LHCN-M2 (cell line): Measurements from ENCODE around the gene LCE3C. TPM values are rescaled to one million over a fixed set of nuclear protein-coding genes. Genes with fewer than 3 reads are reported as not detected.

ENCODE experiments used
- total RNA-seq: library from RNA; depleted of rRNA; stranded (reverse); fragments of >200 nt; gene quantifications from 2 replicates; pipeline ENCODE4 v1.2.3, GENCODE V29; 2014; rRNA removed

Gene LCE3C
- total RNA-seq, 1 experiment from 2014 or later: not detected

Other genes starting within 250 kb of the LCE3C start
- not detected in 2 replicates for gene FLG2, start 240.2 kb upstream of the LCE3C start, total RNA-seq
- not detected in 2 replicates for gene CRNN, start 186.0 kb upstream of the LCE3C start, total RNA-seq
- not detected in 2 replicates for gene LCE5A, start 89.4 kb upstream of the LCE3C start, total RNA-seq
- gene CRCT1, start 85.8 kb upstream of the LCE3C start, total RNA-seq: not detected in 2 replicates
- gene LCE3E, start 33.5 kb upstream of the LCE3C start, total RNA-seq: not detected in 2 replicates
- 0.32 and 0.69 TPM in 2 replicates for gene LCE3D, start 19.7 kb upstream of the LCE3C start, total RNA-seq
- gene LCE3B, start 13.6 kb downstream of the LCE3C start, total RNA-seq: not detected in 2 replicates
- gene LCE3A, start 22.9 kb downstream of the LCE3C start, total RNA-seq: not detected in 2 replicates
- not detected in 2 replicates for gene LCE2D, start 63.1 kb downstream of the LCE3C start, total RNA-seq
- not detected in 2 replicates for gene LCE2C, start 75.0 kb downstream of the LCE3C start, total RNA-seq
- gene LCE2B, start 85.9 kb downstream of the LCE3C start, total RNA-seq: not detected in 2 replicates
- not detected in 2 replicates for gene LCE2A, start 98.1 kb downstream of the LCE3C start, total RNA-seq
- not detected in 2 replicates for gene LCE4A, start 107.9 kb downstream of the LCE3C start, total RNA-seq
- gene KPRP, start 157.8 kb downstream of the LCE3C start, total RNA-seq: 0.13 TPM in 1 of 2 replicates, not detected in the other
- not detected in 2 replicates for gene LCE1F, start 174.9 kb downstream of the LCE3C start, total RNA-seq
- gene LCE1E, start 186.0 kb downstream of the LCE3C start, total RNA-seq: not detected in 2 replicates
- gene LCE1D, start 196.5 kb downstream of the LCE3C start, total RNA-seq: not detected in 2 replicates
- gene LCE1C, start 206.4 kb downstream of the LCE3C start, total RNA-seq: not detected in 2 replicates
- gene LCE1B, start 211.7 kb downstream of the LCE3C start, total RNA-seq: not detected in 2 replicates
- not detected in 2 replicates for gene LCE1A, start 227.2 kb downstream of the LCE3C start, total RNA-seq
- not detected in 2 replicates for gene LCE6A, start 242.6 kb downstream of the LCE3C start, total RNA-seq